ENCODE data around the gene PTGIS. TPM values are rescaled to one million over a fixed set of nuclear protein-coding genes. Genes with fewer than 3 reads are reported as not detected.

The PTGIS gene
- total RNA-seq, 4 donors from 2014 or later = 4.4 to 41.2 (median 16.2) TPM

DNA sequence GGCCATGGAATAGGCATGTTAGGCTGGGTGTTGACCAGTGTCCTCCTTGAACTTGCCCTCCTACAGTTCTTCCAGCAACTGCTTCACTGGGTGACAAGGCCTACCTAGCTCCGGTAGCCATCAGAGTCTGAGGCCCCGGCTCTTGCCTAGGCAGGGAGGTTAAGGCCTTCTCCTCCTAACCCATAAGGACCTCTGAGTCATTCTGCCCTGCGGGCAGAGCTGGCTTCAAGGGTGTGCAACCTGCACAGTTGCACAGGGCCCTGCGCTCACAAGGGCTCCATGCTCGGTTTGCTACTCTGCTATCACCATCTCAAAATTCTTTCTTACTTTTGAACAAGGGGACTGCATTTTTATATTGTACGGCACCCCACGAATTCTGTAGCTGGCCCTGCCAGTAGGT lies 103.4 kb downstream of the PTGIS start:
- 88 to 90% methylated on average over 7 of the region's 7 CpGs for WGBS, 2 donors
- no peak overlapping the region for H3K27ac ChIP-seq
- no peaks in the 10 kb centered on the region for H3K9me3 ChIP-seq
- TF ChIP-seq, protein P1, sequence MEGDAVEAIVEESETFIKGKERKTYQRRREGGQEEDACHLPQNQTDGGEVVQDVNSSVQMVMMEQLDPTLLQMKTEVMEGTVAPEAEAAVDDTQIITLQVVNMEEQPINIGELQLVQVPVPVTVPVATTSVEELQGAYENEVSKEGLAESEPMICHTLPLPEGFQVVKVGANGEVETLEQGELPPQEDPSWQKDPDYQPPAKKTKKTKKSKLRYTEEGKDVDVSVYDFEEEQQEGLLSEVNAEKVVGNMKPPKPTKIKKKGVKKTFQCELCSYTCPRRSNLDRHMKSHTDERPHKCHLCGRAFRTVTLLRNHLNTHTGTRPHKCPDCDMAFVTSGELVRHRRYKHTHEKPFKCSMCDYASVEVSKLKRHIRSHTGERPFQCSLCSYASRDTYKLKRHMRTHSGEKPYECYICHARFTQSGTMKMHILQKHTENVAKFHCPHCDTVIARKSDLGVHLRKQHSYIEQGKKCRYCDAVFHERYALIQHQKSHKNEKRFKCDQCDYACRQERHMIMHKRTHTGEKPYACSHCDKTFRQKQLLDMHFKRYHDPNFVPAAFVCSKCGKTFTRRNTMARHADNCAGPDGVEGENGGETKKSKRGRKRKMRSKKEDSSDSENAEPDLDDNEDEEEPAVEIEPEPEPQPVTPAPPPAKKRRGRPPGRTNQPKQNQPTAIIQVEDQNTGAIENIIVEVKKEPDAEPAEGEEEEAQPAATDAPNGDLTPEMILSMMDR (IDR thresholded peaks at IDR 0.05) = no peak
- H3K4me1 ChIP-seq = peaks cover 0 to 13% of the 10 kb centered on the region in 2 donors
- no peak for DNase-seq
- no peaks in the 10 kb centered on the region for H3K36me3 ChIP-seq
- intact Hi-C loops (cut with DNase I) = no loop called here
- no peak overlapping the region for H3K4me3 ChIP-seq (replicated peaks in 1 of 3)
- no peaks in the 10 kb centered on the region for H3K27me3 ChIP-seq

DNA sequence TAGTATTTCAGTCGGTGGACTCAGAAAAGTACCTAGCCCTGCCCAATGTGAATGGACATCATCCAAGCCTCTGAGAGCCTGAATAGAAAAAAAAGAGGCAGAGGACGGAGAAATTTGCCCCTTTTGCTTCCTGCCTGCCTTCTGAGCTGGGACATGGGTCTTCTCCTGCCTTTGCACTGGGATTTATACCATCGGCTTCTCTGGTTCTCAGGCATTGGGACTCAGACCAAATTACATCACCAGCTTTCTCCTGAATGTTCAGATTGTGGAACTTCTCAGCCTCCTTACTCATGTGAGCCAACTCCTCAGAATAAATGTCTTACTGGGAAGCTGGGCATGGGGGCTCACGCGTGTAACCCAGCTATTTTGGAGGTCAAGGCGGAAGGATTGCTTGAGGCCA lies 105.3 kb downstream of the PTGIS start:
- WGBS, 2 donors = 81 to 84% methylated on average over 6 of the region's 6 CpGs
- Histone ChIP-seq H3K36me3 (no peaks in the 10 kb centered on the region), H3K4me3 (replicated peaks in 1 of 3) (no peak overlapping the region), H3K27ac (no peak overlapping the region), H3K9me3 (no peaks in the 10 kb centered on the region), H3K4me1 (peaks cover 0 to 13% of the 10 kb centered on the region in 2 donors), H3K27me3 (no peaks in the 10 kb centered on the region)
- intact Hi-C loops (cut with DNase I) = no loop called here
- DNase-seq = no peak
- TF ChIP-seq POLR2A (IDR thresholded peaks at IDR 0.05) = no peak
- TF ChIP-seq, protein P1 (IDR thresholded peaks at IDR 0.05) = no peak

DNA sequence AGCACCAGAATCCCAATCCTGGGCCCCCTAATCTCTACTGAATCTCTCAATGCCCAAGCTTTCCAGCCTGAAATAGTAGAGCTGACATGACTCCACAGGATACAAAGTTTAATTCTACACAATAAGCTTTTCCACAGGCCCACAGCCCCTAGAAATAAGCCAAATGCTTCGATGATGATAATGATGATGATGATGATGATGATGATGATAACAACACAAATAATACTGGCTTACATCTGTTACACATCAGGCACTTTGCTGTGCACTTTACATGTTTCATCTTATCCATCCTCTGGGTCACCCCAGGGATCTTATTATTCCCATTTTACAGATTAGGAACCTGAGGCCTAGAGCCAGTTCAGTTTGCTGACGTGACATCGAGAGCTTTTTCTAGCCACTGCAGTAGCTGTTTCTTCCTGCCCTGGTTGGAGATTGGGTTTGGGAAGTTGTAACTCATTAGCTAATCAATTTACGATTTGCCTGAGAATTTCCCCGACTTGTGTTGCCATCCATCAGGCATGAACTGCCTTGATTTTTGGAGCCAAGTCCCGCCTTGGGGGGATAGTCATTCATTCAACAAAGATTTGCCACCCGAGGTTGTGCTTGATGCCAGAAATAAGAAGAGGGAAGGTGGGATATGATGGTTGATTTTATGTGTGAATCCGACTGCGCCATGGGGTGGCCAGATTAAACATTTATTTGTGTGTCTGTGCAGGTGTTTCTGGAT lies 105.9 kb downstream of the PTGIS start:
- Histone ChIP-seq H3K27ac (no peak overlapping the region), H3K9me3 (no peaks in the 10 kb centered on the region), H3K4me3 (replicated peaks in 1 of 3) (no peak overlapping the region), H3K36me3 (no peaks in the 10 kb centered on the region), H3K27me3 (no peaks in the 10 kb centered on the region), H3K4me1 (peaks cover 0 to 13% of the 10 kb centered on the region in 2 donors)
- intact Hi-C loops (cut with DNase I) = no loop called here
- TF ChIP-seq, protein P1 (IDR thresholded peaks at IDR 0.05) = no peak
- no peak for TF ChIP-seq POLR2A (IDR thresholded peaks at IDR 0.05)
- 95 to 96% methylated on average over 9 of the region's 9 CpGs for WGBS, 2 donors
- no peak for DNase-seq

DNA sequence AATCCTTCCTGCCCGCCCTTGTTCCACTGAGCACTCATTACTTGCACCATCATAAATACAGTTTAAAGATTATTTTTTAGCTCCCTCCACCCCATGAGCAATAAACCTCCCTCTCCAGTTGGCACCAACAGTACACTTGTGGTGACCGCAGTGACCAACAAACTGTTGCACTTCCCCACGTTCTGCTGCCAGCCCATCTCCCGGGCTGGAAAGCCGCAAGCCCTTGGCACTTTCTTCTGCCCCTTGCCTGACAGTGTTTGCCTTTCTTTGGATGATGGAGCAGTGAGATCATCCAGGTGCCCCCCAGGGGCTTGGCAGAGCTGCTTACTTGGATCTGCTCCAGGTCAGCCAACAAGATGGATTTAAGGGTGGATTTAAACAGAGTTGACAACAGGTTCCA lies 107.0 kb downstream of the PTGIS start:
- DNase-seq = peak; percentile 59 to 68
- no peaks in the 10 kb centered on the region for H3K9me3 ChIP-seq
- intact Hi-C loops (cut with DNase I) = no loop called here

DNA sequence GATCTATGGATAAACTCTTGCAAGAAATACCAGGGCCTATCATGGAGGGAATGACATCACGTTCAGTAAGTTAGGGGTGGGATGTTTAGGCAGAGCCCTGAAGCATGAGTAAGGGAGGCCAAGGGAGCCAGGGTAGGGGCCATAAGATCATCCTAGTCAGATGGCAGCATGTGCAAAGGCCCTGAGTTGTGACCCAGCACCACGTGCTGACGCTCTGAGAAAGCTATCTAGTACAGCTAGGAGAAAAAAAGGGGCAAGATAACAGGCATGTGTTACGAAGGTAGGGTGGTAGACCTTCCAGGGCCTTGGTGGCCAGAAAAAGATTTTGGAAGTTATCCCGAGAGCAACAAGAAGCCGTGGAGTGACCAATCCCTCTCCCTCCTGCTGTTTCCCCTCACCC lies 107.8 kb downstream of the PTGIS start:
- WGBS, 2 donors = 89 to 90% methylated on average over 6 of the region's 6 CpGs
- H3K27ac ChIP-seq = no peak overlapping the region
- intact Hi-C loops (cut with DNase I) = no loop called here

More for the DNA sequence above, 107.0 kb downstream of the PTGIS start:
- H3K27ac ChIP-seq = no peak overlapping the region
- H3K4me3 ChIP-seq (replicated peaks in 1 of 3) = no peak overlapping the region
- TF ChIP-seq, protein P1 (IDR thresholded peaks at IDR 0.05) = no peak
- no peak for TF ChIP-seq POLR2A (IDR thresholded peaks at IDR 0.05)
- 43 to 48% methylated on average over 5 of the region's 5 CpGs for WGBS, 2 donors
- no peaks in the 10 kb centered on the region for H3K27me3 ChIP-seq
- no peaks in the 10 kb centered on the region for H3K36me3 ChIP-seq
- H3K4me1 ChIP-seq = peaks cover 0 to 13% of the 10 kb centered on the region in 2 donors

More for the DNA sequence above, 107.8 kb downstream of the PTGIS start:
- Histone ChIP-seq H3K27me3 (no peaks in the 10 kb centered on the region), H3K9me3 (no peaks in the 10 kb centered on the region), H3K4me1 (peaks cover 0 to 13% of the 10 kb centered on the region in 2 donors), H3K4me3 (replicated peaks in 1 of 3) (no peak overlapping the region), H3K36me3 (no peaks in the 10 kb centered on the region)
- TF ChIP-seq, protein P1 (IDR thresholded peaks at IDR 0.05) = no peak
- no peak for TF ChIP-seq POLR2A (IDR thresholded peaks at IDR 0.05)
- no peak for DNase-seq

All from thyroid gland (tissue), 4 donors.